SU-DHL-6 (cell line): ENCODE results near the gene AJAP1.

Experiments
- H2AFZ ChIP-seq: fragments of 200-600 bp; sonication (generic); 2 replicates; pipeline ENCODE4 v1.6.1; 2014; ENCODE audit warnings: low read depth, mild to moderate bottlenecking, moderate library complexity, mixed read lengths, antibody characterized with exemption, low read length; ENCODE audit not compliant: severe bottlenecking
- H3F3A ChIP-seq: fragments of 200-600 bp; shearing (Covaris generic); 2 replicates; pipeline ENCODE4 v1.6.0; 2016; ENCODE audit warnings: antibody characterized with exemption, mild to moderate bottlenecking; ENCODE audit not compliant: insufficient read depth
- H3K27ac ChIP-seq: fragments of 200-600 bp; sonication (generic); 2 replicates; pipeline ENCODE4 v1.5.1; 2016; ENCODE audit warnings: low read depth, mild to moderate bottlenecking, low read length, moderate library complexity, mixed read lengths
- H3K27me3 ChIP-seq: fragments of 200-600 bp; sonication (generic), shearing (Covaris generic); 2 replicates; pipeline ENCODE4 v1.6.0; 2014; ENCODE audit warnings: mild to moderate bottlenecking, low read length
- H3K36me3 ChIP-seq: fragments of 200-600 bp; sonication (generic); 2 replicates; pipeline ENCODE4 v1.6.1; 2014; ENCODE audit warnings: mild to moderate bottlenecking, low read length, mixed read lengths
- H3K4me2 ChIP-seq: fragments of 300-600, 200-600 bp; shearing (Covaris generic), sonication (generic); 2 replicates; pipeline ENCODE4 v1.6.0; 2014; ENCODE audit warnings: low read length, low read depth, mild to moderate bottlenecking; ENCODE audit not compliant: poor library complexity, severe bottlenecking
- H3K4me3 ChIP-seq: fragments of 200-600 bp; sonication (generic); 2 replicates; pipeline ENCODE4 v1.5.1; 2014; ENCODE audit warnings: antibody characterized with exemption, low read length, mild to moderate bottlenecking, mixed read lengths; ENCODE audit not compliant: insufficient read depth, poor library complexity, severe bottlenecking
- H3K79me2 ChIP-seq: fragments of 200-600 bp; sonication (generic); 2 replicates; pipeline ENCODE4 v1.6.1; 2014; ENCODE audit warnings: mild to moderate bottlenecking, low read length, moderate library complexity; ENCODE audit not compliant: insufficient read depth
- H3K9ac ChIP-seq: fragments of 200-600 bp; sonication (generic); 2 replicates; pipeline ENCODE4 v1.7.0; 2014; ENCODE audit warnings: mild to moderate bottlenecking, low read length
- H3K9me2 ChIP-seq: fragments of 200-600 bp; sonication (generic); replicated peaks from 2 replicates; pipeline ENCODE4 v1.6.1; 2014; ENCODE audit warnings: low read length; ENCODE audit not compliant: insufficient read depth
- H3K9me3 ChIP-seq: fragments of 200-600 bp; sonication (generic); 2 replicates; pipeline ENCODE4 v1.6.1; 2014; ENCODE audit warnings: low read length, mixed read lengths; ENCODE audit not compliant: insufficient read depth
- H4K20me1 ChIP-seq: fragments of 200-600 bp; sonication (generic); 2 replicates; pipeline ENCODE4 v1.6.1; 2014; ENCODE audit warnings: low read depth, mild to moderate bottlenecking, antibody characterized with exemption, low read length, moderate library complexity, mixed read lengths
- CTCF ChIP-seq: fragments of 200-600 bp; sonication (generic); IDR thresholded peaks from one replicate; pipeline ENCODE4 v1.5.1; 2017; ENCODE audit warnings: antibody characterized with exemption, mild to moderate bottlenecking, low read length, moderate library complexity; ENCODE audit not compliant: insufficient read depth, poor library complexity, severe bottlenecking
- EZH2phosphoT487 ChIP-seq: fragments of 200-600 bp; sonication (generic), shearing (Covaris generic); conservative IDR thresholded peaks from 2 replicates; pipeline ENCODE4 v1.6.1; 2018; ENCODE audit warnings: mild to moderate bottlenecking, antibody characterized with exemption, low read length, moderate library complexity, mixed read lengths

Gene AJAP1

GRCh38 chr1:4684136-4684535 lies 29.7 kb downstream of the AJAP1 start:
- Histone ChIP-seq H3K9ac (no peak overlapping the region), H3K36me3 (no peaks in the 10 kb centered on the region), H2AFZ (no peak overlapping the region), H3K9me3 (no peaks in the 10 kb centered on the region), H3F3A (no peaks in the 10 kb centered on the region), H3K4me3 (no peak overlapping the region), H3K79me2 (no peaks in the 10 kb centered on the region), H3K27me3 (no peaks in the 10 kb centered on the region), H3K9me2 (no peaks in the 10 kb centered on the region), H4K20me1 (no peaks in the 10 kb centered on the region), H3K4me2 (no peak overlapping the region), H3K27ac (no peak overlapping the region)
- TF ChIP-seq EZH2phosphoT487 (no peak), CTCF (no peak)

- TF ChIP-seq CTCF, result no peak
- no peak for TF ChIP-seq EZH2phosphoT487
- no peaks in the 10 kb centered on the region for H3K79me2 ChIP-seq
- H3F3A ChIP-seq, result no peaks in the 10 kb centered on the region
- no peaks in the 10 kb centered on the region for H3K9me3 ChIP-seq
- no peak overlapping the region for H3K4me2 ChIP-seq
- no peaks in the 10 kb centered on the region for H3K27me3 ChIP-seq
- no peak overlapping the region for H3K27ac ChIP-seq
- H3K9me2 ChIP-seq, result no peaks in the 10 kb centered on the region
- no peak overlapping the region for H2AFZ ChIP-seq
- no peak overlapping the region for H3K4me3 ChIP-seq
- no peak overlapping the region for H3K9ac ChIP-seq
- no peaks in the 10 kb centered on the region for H4K20me1 ChIP-seq
- no peaks in the 10 kb centered on the region for H3K36me3 ChIP-seq
Observed at GRCh38 chr1:4684864-4685522, 30.6 kb downstream of the AJAP1 start.

- no peak overlapping the region for H3K27ac ChIP-seq
- H2AFZ ChIP-seq, result no peak overlapping the region
- H3F3A ChIP-seq, result no peaks in the 10 kb centered on the region
- H3K27me3 ChIP-seq, result no peaks in the 10 kb centered on the region
- no peaks in the 10 kb centered on the region for H3K79me2 ChIP-seq
- no peaks in the 10 kb centered on the region for H3K9me3 ChIP-seq
- H3K4me2 ChIP-seq, result no peak overlapping the region
- no peak overlapping the region for H3K9ac ChIP-seq
- H3K4me3 ChIP-seq, result no peak overlapping the region
- H3K9me2 ChIP-seq, result no peaks in the 10 kb centered on the region
- no peaks in the 10 kb centered on the region for H3K36me3 ChIP-seq
- no peaks in the 10 kb centered on the region for H4K20me1 ChIP-seq
- no peak for TF ChIP-seq EZH2phosphoT487
- TF ChIP-seq CTCF, result no peak
Observed at GRCh38 chr1:4685523-4685865, 31.1 kb downstream of the AJAP1 start.
